Smooth muscle cell (in vitro differentiated cells): ENCODE results near the gene FADS2. TPM values are rescaled to one million over a fixed set of nuclear protein-coding genes. Genes with fewer than 3 reads are reported as not detected.

Experiments
- DNase-seq: peaks from one replicate; lab custom pipeline; 2025; ENCODE audit not compliant: unreplicated experiment; lab: John Stamatoyannopoulos, UW
- H2AFZ ChIP-seq: fragments of 200-600 bp; sonication (generic); 2 replicates; pipeline ENCODE4 v1.6.0; 2016; ENCODE audit warnings: antibody characterized with exemption, low read depth, mild to moderate bottlenecking
- H3F3A ChIP-seq: fragments of 200-600 bp; sonication (generic); 2 replicates; pipeline ENCODE4 v1.6.0; 2017; ENCODE audit warnings: antibody characterized with exemption, low read depth
- H3K27ac ChIP-seq: fragments of 200-600 bp; sonication (generic); 2 replicates; pipeline ENCODE4 v1.5.1; 2016; ENCODE audit warnings: low read depth, mild to moderate bottlenecking
- H3K27me3 ChIP-seq: fragments of 200-600 bp; sonication (generic); 2 replicates; pipeline ENCODE4 v1.6.1; 2016; ENCODE audit warnings: low read depth, mild to moderate bottlenecking
- H3K36me3 ChIP-seq: fragments of 200-600 bp; sonication (generic); 2 replicates; pipeline ENCODE4 v1.5.1; 2016; ENCODE audit warnings: low read depth
- H3K4me1 ChIP-seq: fragments of 200-600 bp; sonication (generic); 2 replicates; pipeline ENCODE4 v1.5.1; 2016; ENCODE audit warnings: low read depth
- H3K4me2 ChIP-seq: fragments of 200-600 bp; sonication (generic); 2 replicates; pipeline ENCODE4 v1.6.0; 2016; ENCODE audit warnings: mild to moderate bottlenecking
- H3K4me3 ChIP-seq: fragments of 200-600 bp; sonication (generic); 2 replicates; pipeline ENCODE4 v1.5.1; 2016; ENCODE audit warnings: mild to moderate bottlenecking
- H3K79me2 ChIP-seq: fragments of 200-600 bp; sonication (generic); 2 replicates; pipeline ENCODE4 v1.6.0; 2016; ENCODE audit warnings: low read depth, mild to moderate bottlenecking
- H3K9ac ChIP-seq: fragments of 200-600 bp; sonication (generic); 2 replicates; pipeline ENCODE4 v1.6.0; 2016; ENCODE audit warnings: low read depth
- H3K9me3 ChIP-seq: fragments of 200-600 bp; sonication (generic); replicated peaks from 2 replicates; pipeline ENCODE4 v1.5.1; 2016; ENCODE audit warnings: low read depth
- H4K20me1 ChIP-seq: fragments of 200-600 bp; sonication (generic); 2 replicates; pipeline ENCODE4 v1.6.0; 2016; ENCODE audit warnings: low read depth
- CTCF ChIP-seq: fragments of 200-600 bp; sonication (generic); IDR thresholded peaks from 2 replicates; pipeline ENCODE4 v1.5.1; 2017; ENCODE audit warnings: borderline replicate concordance, mild to moderate bottlenecking, antibody characterized with exemption; ENCODE audit not compliant: insufficient read depth, poor library complexity, severe bottlenecking
- WGBS: methylation state at CpG from one replicate; pipeline ENCODE4 v1.1.7; 2016; ENCODE audit warnings: low lambda C conversion rate; 5-methylcytosine and 5-hydroxymethylcytosine counted together
- polyA plus RNA-seq: library from polyadenylated mRNA; unstranded; fragments of >200 nt; fragmentation: Nextera tagmentation; extraction: Ambion mirVana; gene quantifications from 2 replicates; pipeline ENCODE4 v1.2.1, GENCODE V29; 2016
- total RNA-seq: library from RNA; depleted of rRNA; stranded (reverse); fragments of >200 nt; gene quantifications from 2 replicates; pipeline ENCODE4 v1.2.3, GENCODE V29; 2014

FADS2 gene
- total and polyA plus RNA-seq, 2 experiments from 2014 or later = 279 to 495 TPM

DNA sequence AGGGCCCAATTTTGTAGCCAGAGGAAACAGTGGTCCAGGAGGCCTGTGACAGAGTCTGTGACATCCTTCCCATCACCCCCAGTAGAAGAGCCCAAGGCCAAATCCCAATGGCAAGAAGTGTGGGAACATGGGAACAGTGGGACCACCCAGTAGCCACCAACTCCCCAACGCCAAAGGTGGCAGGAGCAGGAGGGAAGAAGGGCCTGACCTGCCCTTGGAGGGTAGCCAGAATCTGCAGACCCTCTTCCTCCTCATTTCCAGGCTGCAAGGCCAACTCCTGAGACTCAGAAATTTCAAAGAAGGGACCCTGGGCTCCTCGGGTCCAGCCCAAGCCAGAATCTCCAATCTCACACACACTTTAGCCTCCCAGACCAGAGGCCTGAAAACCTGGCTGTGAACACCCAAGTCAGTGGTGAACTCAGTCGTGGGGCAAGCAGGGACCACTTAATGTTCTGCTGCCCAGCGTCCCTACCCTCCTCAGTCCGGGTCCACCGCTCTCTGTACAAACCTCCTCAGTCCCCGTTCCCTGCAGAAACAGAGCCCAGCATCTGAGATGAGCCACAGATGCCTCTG lies 83.1 kb downstream of the FADS2 start:
- Histone ChIP-seq H4K20me1 (peaks cover 5% of the 10 kb centered on the region), H3K9ac (no peak overlapping the region), H3K4me1 (no peaks in the 10 kb centered on the region), H3K4me3 (no peak overlapping the region), H3F3A (no peaks in the 10 kb centered on the region), H3K79me2 (no peaks in the 10 kb centered on the region), H3K36me3 (no peaks in the 10 kb centered on the region), H3K4me2 (no peak overlapping the region), H3K27ac (no peak overlapping the region), H3K9me3 (no peaks in the 10 kb centered on the region), H3K27me3 (no peaks in the 10 kb centered on the region), H2AFZ (no peak overlapping the region)
- DNase-seq = no peak
- WGBS = 89% methylated on average over 7 of the region's 7 CpGs
- no peak for TF ChIP-seq CTCF

DNA sequence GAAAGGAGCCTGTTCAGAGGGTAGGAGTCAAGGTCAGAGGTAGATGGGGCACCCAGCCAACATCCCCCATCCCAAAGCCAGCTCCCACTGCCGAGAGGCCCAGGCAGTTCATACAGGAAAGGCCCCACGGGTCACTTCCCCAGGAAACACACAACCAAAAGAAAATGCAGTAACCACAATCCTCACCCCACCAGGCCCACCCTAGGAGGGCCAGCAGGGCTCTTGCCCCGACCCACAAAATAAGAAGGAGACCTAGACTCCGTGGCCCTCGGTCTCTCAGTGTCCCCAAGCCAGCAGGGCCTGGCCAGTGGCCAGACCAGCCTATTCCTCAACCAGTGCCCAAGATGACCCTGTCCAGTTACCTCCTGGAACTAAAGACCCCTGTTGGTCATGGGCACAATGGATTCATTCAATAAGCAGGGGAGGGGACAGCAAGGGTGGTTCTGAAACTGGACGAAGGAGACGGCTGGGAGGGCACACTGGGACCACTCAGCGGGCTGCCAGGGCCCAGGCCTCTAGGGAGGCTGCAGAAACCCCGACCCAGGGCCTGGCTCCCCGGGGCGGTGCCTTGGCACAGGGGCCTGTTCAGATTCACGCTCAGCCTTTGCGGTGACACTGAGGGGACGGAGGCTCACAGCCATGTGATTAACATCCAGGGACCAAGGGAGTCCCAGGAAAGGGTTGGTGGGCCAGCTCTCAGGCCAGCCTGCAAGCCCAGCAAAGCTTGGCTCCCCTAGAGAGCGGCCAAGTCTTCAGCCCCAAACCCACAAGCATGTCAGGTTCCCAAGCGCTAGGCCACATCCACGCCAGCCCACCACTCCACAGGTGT lies 83.8 kb downstream of the FADS2 start:
- Histone ChIP-seq H4K20me1 (peaks cover 5% of the 10 kb centered on the region), H3K4me1 (no peaks in the 10 kb centered on the region), H2AFZ (no peak overlapping the region), H3F3A (no peaks in the 10 kb centered on the region), H3K36me3 (no peaks in the 10 kb centered on the region), H3K9ac (no peak overlapping the region), H3K9me3 (no peaks in the 10 kb centered on the region), H3K4me2 (no peak overlapping the region), H3K4me3 (no peak overlapping the region), H3K27ac (no peak overlapping the region), H3K79me2 (no peaks in the 10 kb centered on the region), H3K27me3 (no peaks in the 10 kb centered on the region)
- 88% methylated on average over 17 of the region's 17 CpGs for WGBS
- no peak for TF ChIP-seq CTCF
- no peak for DNase-seq

DNA sequence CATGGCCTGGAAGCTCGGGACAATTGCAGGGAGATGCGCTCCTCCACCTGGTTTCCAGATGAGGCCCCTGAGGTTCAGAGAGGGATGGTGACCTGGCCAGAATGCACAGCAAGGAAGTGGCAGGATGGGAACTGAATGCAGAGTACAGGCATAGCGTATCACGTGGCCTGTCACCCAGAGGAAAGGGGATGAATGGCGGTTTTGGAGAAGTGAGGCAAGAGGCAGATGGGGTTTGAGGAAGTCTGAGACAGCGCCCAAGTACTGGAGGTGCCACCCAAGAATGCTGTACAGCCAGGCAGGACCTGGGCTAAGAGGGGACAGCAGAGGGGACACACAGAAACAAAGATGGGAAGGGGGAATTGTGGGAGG lies 84.4 kb downstream of the FADS2 start:
- Histone ChIP-seq H3K27ac (no peak overlapping the region), H3F3A (no peaks in the 10 kb centered on the region), H3K9ac (no peak overlapping the region), H3K4me3 (no peak overlapping the region), H3K36me3 (no peaks in the 10 kb centered on the region), H3K4me1 (no peaks in the 10 kb centered on the region), H3K4me2 (no peak overlapping the region), H4K20me1 (peaks cover 5% of the 10 kb centered on the region), H3K27me3 (no peaks in the 10 kb centered on the region), H3K79me2 (no peaks in the 10 kb centered on the region), H3K9me3 (no peaks in the 10 kb centered on the region), H2AFZ (no peak overlapping the region)
- 89% methylated on average over 6 of the region's 6 CpGs for WGBS
- no peak for TF ChIP-seq CTCF
- no peak for DNase-seq
